GM06990 (cell line): ENCODE data around the gene STRIP1.

Experiments
- DNase-seq: peaks from one replicate; pipeline ENCODE4 v3.0.0-alpha.2; 2011; ENCODE audit not compliant: insufficient read length; ENCODE audit errors: extremely low read depth
- H3K27me3 ChIP-seq: replicated peaks from 2 replicates; pipeline ENCODE4 v1.6.0; 2011; ENCODE audit warnings: low read length; ENCODE audit not compliant: control insufficient read depth, insufficient read depth
- H3K36me3 ChIP-seq: 2 replicates; pipeline ENCODE4 v1.5.1; 2011; ENCODE audit warnings: low read length; ENCODE audit not compliant: control insufficient read depth, insufficient read depth
- H3K4me3 ChIP-seq: replicated peaks from 2 replicates; pipeline ENCODE4 v1.5.1; 2011; ENCODE audit warnings: low read depth, mild to moderate bottlenecking, control low read depth, low read length
- CTCF ChIP-seq: IDR thresholded peaks from 2 replicates; pipeline ENCODE4 v1.5.1; 2011; ENCODE audit warnings: low read length, control low read depth, mild to moderate bottlenecking, inconsistent platforms; ENCODE audit not compliant: insufficient read depth, poor library complexity, severe bottlenecking

STRIP1 gene

GRCh38 chr1:110034451-110035235 lies at the start of gene STRIP1:
STRIP1 (plus strand) TSS chr1:110034624; CDS start chr1:110034638, 14 bp downstream.
- Histone ChIP-seq H3K27me3 (no peaks in the 10 kb centered on the region), H3K4me3 (peak within 1 kb of the TSS; percentile 89), H3K36me3 (peaks cover 15% of the 10 kb centered on the region)
- TF ChIP-seq CTCF: no peak
- peak; percentile 82 for DNase-seq

GRCh38 chr1:109985247-109986053 lies 49.0 kb upstream of the STRIP1 start:
- TF ChIP-seq CTCF: no peak
- no peak for DNase-seq
- H3K4me3 ChIP-seq: peak overlapping the region; percentile 87
- H3K36me3 ChIP-seq: no peaks in the 10 kb centered on the region; the same call in 1 of the 2 replicates
- H3K27me3 ChIP-seq: no peaks in the 10 kb centered on the region

GRCh38 chr1:109986054-109986444 lies 48.4 kb upstream of the STRIP1 start:
- TF ChIP-seq CTCF: no peak
- Histone ChIP-seq H3K4me3 (peak overlapping the region; percentile 87), H3K27me3 (no peaks in the 10 kb centered on the region), H3K36me3 (no peaks in the 10 kb centered on the region; the same call in 1 of the 2 replicates)
- DNase-seq: no peak

- Histone ChIP-seq H3K27me3 (no peaks in the 10 kb centered on the region), H3K36me3 (no peaks in the 10 kb centered on the region; the same call in 1 of the 2 replicates), H3K4me3 (no peak overlapping the region)
- TF ChIP-seq CTCF: no peak
- no peak for DNase-seq
Observed at GRCh38 chr1:109988349-109988914, 46.0 kb upstream of the STRIP1 start.

GRCh38 chr1:109989506-109990301 lies 44.7 kb upstream of the STRIP1 start:
- no peak for DNase-seq
- Histone ChIP-seq H3K4me3 (no peak overlapping the region), H3K27me3 (no peaks in the 10 kb centered on the region), H3K36me3 (no peaks in the 10 kb centered on the region; the same call in 1 of the 2 replicates)
- TF ChIP-seq CTCF: no peak
